ENCODE results near the gene EARS2. TPM values are rescaled to one million over a fixed set of nuclear protein-coding genes. Genes with fewer than 3 reads are reported as not detected.

EARS2 gene
- total and polyA plus RNA-seq, 2 of the 8 experiments (the other 6 are each of a cell fraction or from before 2014, with no cell fraction given): 47.8 to 111 TPM

DNA sequence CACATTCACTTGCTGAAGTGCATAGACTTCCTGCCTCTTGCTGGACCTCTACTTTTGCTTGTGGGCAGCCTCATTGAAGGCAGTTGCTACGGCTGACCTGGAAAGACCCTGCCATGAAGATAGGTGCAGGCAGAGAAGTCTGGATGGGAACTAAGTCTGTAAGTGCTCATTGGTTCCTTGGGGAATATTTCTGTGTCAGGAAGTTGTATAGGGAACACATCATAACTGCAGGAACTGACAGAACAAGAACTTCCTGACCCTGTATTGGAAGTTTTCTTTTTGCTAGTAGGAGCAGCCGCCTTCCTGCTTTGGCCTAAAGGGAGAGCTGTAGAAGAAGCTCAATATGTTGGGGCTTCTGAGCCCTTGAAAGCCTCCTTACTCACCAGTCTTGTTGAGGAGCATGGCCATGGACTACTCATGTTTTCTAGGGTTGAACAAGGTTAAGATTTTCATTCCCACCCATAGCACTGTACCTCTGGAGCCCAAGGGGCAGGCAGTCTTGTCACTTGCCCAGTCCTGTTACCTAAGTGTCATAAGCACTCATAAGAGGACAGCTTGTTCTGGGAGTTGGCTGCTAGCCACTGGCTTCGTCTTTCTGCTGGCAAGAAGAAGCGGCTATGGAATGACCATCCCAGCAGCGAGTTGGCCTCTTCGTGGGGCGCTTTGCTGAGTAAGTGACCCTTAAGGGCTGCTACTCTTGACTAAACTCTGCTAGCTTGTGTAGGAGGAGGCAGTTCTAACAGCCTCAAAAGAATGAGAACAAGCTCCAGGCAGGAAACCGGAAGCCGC is 7.6 kb upstream of the EARS2 start:
- Histone ChIP-seq H3K36me3 (ENCODE audit: control insufficient read depth in 2 of 4, insufficient read depth in 4 of 4, low read length in 3 of 4) (peaks cover 36 to 85% (median 75%) of the 10 kb centered on the region in 4 experiments), H2AK5ac (ENCODE audit: low read depth, low read length) (no peak overlapping the region)
- TF ChIP-seq TAF1 (IDR thresholded peaks at IDR 0.05; ENCODE audit: low read depth, low read length): no peak
- TF ChIP-seq RBBP5 (IDR thresholded peaks at IDR 0.05; ENCODE audit: borderline replicate concordance, low read depth, low read length): no peak
- TF ChIP-seq EGR1 (IDR thresholded peaks at IDR 0.05; ENCODE audit: borderline replicate concordance, low read depth, low read length): no peak
- TF ChIP-seq, protein P1, sequence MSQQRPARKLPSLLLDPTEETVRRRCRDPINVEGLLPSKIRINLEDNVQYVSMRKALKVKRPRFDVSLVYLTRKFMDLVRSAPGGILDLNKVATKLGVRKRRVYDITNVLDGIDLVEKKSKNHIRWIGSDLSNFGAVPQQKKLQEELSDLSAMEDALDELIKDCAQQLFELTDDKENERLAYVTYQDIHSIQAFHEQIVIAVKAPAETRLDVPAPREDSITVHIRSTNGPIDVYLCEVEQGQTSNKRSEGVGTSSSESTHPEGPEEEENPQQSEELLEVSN (IDR thresholded peaks at IDR 0.05): no peak
- TF ChIP-seq CTBP2 (IDR thresholded peaks at IDR 0.05; ENCODE audit: borderline replicate concordance, insufficient read depth, insufficient read length, low read length): no peak
- TF ChIP-seq CHD2 (IDR thresholded peaks at IDR 0.05; ENCODE audit: low read length): no peak
- no peak for TF ChIP-seq POU5F1 (IDR thresholded peaks at IDR 0.05; ENCODE audit: low read depth, low read length)

More for the DNA sequence above, 7.6 kb upstream of the EARS2 start:
- no peak overlapping the region for H2BK15ac ChIP-seq (ENCODE audit: low read length)
- no peak overlapping the region for H4K91ac ChIP-seq (replicated peaks; ENCODE audit: insufficient read length, low read length)
- H3K4me1 ChIP-seq (replicated peaks in 1 of 4; ENCODE audit: control insufficient read depth in 3 of 4, insufficient read depth in 4 of 4, low read length in 3 of 4): no peaks in the 10 kb centered on the region
- no peak overlapping the region for H3K4me3 ChIP-seq (ENCODE audit: extremely low read depth in 1 of 4, insufficient read depth in 2 of 4, low read depth in 3 of 4, low read length in 4 of 4)
- FAIRE-seq (no peak), DNase-seq (ENCODE audit: low read depth in 1 of 2, low spot score in 2 of 2) (no peak)
- peaks cover 0 to 6% of the 10 kb centered on the region in 2 experiments for H4K20me1 ChIP-seq (replicated peaks in 1 of 2; ENCODE audit: control insufficient read depth in 1 of 2, insufficient read depth in 2 of 2, low read length in 2 of 2)
- no peaks in the 10 kb centered on the region for H3K79me1 ChIP-seq (ENCODE audit: low read depth, low read length)
- 91% methylated on average over 9 of the region's 9 CpGs; no CpG with 5 or more reads in 1 of the 2 experiments for WGBS, 2 experiments (ENCODE audit: extremely low coverage in 1 of 2, insufficient coverage in 1 of 2, insufficient read length in 1 of 2, insufficient replicate concordance in 2 of 2, low coverage in 1 of 2, low lambda C conversion rate in 2 of 2, missing lambda C conversion rate in 1 of 2)
- no peak overlapping the region for H2BK20ac ChIP-seq (ENCODE audit: low read length)
- H3K9me3 ChIP-seq (ENCODE audit: insufficient read depth in 2 of 2, low read depth in 1 of 2, low read length in 1 of 2): no peaks in the 10 kb centered on the region
- no peak overlapping the region for H2AFZ ChIP-seq (ENCODE audit: low read length)
- no peak overlapping the region for H4K5ac ChIP-seq (ENCODE audit: insufficient read length, low read depth, low read length)
- no peak overlapping the region for H3K4me2 ChIP-seq (ENCODE audit: insufficient read depth in 1 of 2, low read depth in 2 of 2, low read length in 2 of 2)
- no peak overlapping the region for H2BK12ac ChIP-seq (ENCODE audit: low read depth, low read length)
- POLR2A ChIA-PET (ENCODE audit: partially characterized antibody): interaction anchor here (0.5 to 0.6 kb wide), 2 partner anchors 11 to 935 kb away, joined by 3 read pairs; no protein-coding TSS in a partner anchor
- H3K27me3 ChIP-seq (replicated peaks in 1 of 4; ENCODE audit: control insufficient read depth in 3 of 4, extremely low read depth in 1 of 4, insufficient read depth in 3 of 4, low read length in 3 of 4): no peaks in the 10 kb centered on the region
- H3K23ac ChIP-seq (ENCODE audit: insufficient read length): no peak overlapping the region
- no peak overlapping the region for H3K56ac ChIP-seq (replicated peaks; ENCODE audit: insufficient read length, low read depth, low read length)
- H3K4ac ChIP-seq (replicated peaks; ENCODE audit: insufficient read length, low read depth, low read length): no peak overlapping the region
- H4K8ac ChIP-seq (ENCODE audit: extremely low read depth, insufficient read depth, low read length): no peak overlapping the region
- H3K14ac ChIP-seq (ENCODE audit: insufficient read length): no peak overlapping the region
- no peak overlapping the region for H2BK120ac ChIP-seq (replicated peaks; ENCODE audit: low read depth, low read length)
- H3K18ac ChIP-seq (ENCODE audit: extremely low read depth, low read length): no peak overlapping the region
- peaks cover 0 to 18% of the 10 kb centered on the region in 2 experiments; a peak in 3 of 4 replicates for H3K79me2 ChIP-seq (ENCODE audit: control insufficient read depth in 1 of 2, insufficient read depth in 2 of 2, low read length in 2 of 2)
- H3K9ac ChIP-seq (replicated peaks in 1 of 4; ENCODE audit: extremely low read depth in 1 of 4, low read depth in 3 of 4, low read length in 3 of 4): no peak overlapping the region
- H2BK5ac ChIP-seq (ENCODE audit: low read depth, low read length): no peak overlapping the region
- H3K23me2 ChIP-seq (ENCODE audit: low read depth, low read length): no peaks in the 10 kb centered on the region
- CTCF ChIA-PET (ENCODE audit: partially characterized antibody): interaction anchor here (1.1 kb wide), 1 partner anchor 32 kb away, joined by 3 read pairs; no protein-coding TSS in a partner anchor
- no peak overlapping the region for H3K27ac ChIP-seq (ENCODE audit: low read depth, low read length)
